ENCODE data around the gene P4HA1.
"Not testable (repeated sequence)": the region's sequence is repeated elsewhere in the genome, so short reads cannot be mapped to it uniquely, and the experiment has no call there.

Gene P4HA1

GRCh38 chr10:73044378-73045285 lies 52.0 kb downstream of the P4HA1 start:
- TF ChIP-seq CTCF (IDR thresholded peaks at IDR 0.05; ENCODE audit: low read depth, low read length): no peak
- peak; percentile 90 to 96 for DNase-seq (ENCODE audit: low read depth in 2 of 2)
- no peak overlapping the region for H3K4me3 ChIP-seq (replicated peaks in 1 of 2; ENCODE audit: low read depth in 2 of 2, low read length in 2 of 2)

- no peak overlapping the region for H3K4me3 ChIP-seq (replicated peaks in 1 of 2; ENCODE audit: low read depth in 2 of 2, low read length in 2 of 2)
- peak; percentile 4 to 16 for DNase-seq (ENCODE audit: low read depth in 2 of 2)
- no peak for TF ChIP-seq CTCF (IDR thresholded peaks at IDR 0.05; ENCODE audit: low read depth, low read length)
Measured at GRCh38 chr10:73043766-73044377, 52.8 kb downstream of the P4HA1 start.

GRCh38 chr10:73043319-73043718 lies 53.3 kb downstream of the P4HA1 start:
- no peak for DNase-seq (ENCODE audit: low read depth in 2 of 2)
- H3K4me3 ChIP-seq (replicated peaks in 1 of 2; ENCODE audit: low read depth in 2 of 2, low read length in 2 of 2): no peak overlapping the region
- TF ChIP-seq CTCF (IDR thresholded peaks at IDR 0.05; ENCODE audit: low read depth, low read length): no peak

GRCh38 chr10:73042130-73042529 lies 54.5 kb downstream of the P4HA1 start:
- TF ChIP-seq CTCF (IDR thresholded peaks at IDR 0.05; ENCODE audit: low read depth, low read length): no peak
- no peak for DNase-seq (ENCODE audit: low read depth in 2 of 2)
- no peak overlapping the region for H3K4me3 ChIP-seq (replicated peaks in 1 of 2; ENCODE audit: low read depth in 2 of 2, low read length in 2 of 2)

- DNase-seq (ENCODE audit: low read depth in 2 of 2): peak; percentile 52 to 86
Measured at GRCh38 chr10:73039635-73040034, 57.0 kb downstream of the P4HA1 start.

GRCh38 chr10:73036285-73036684 lies 60.4 kb downstream of the P4HA1 start:
- not testable (repeated sequence) for H3K4me3 ChIP-seq (replicated peaks in 1 of 2; ENCODE audit: low read depth in 2 of 2, low read length in 2 of 2); DNase-seq (ENCODE audit: low read depth in 2 of 2)

More at GRCh38 chr10:73039635-73040034, 57.0 kb downstream of the P4HA1 start:
- TF ChIP-seq CTCF (IDR thresholded peaks at IDR 0.05; ENCODE audit: low read depth, low read length): no peak
- no peak overlapping the region for H3K4me3 ChIP-seq (replicated peaks in 1 of 2; ENCODE audit: low read depth in 2 of 2, low read length in 2 of 2)

GRCh38 chr10:73032536-73032935 lies 64.1 kb downstream of the P4HA1 start:
- H3K4me3 ChIP-seq (replicated peaks in 1 of 2; ENCODE audit: low read depth in 2 of 2, low read length in 2 of 2): no peak overlapping the region
- TF ChIP-seq CTCF (IDR thresholded peaks at IDR 0.05; ENCODE audit: low read depth, low read length): no peak
- no peak for DNase-seq (ENCODE audit: low read depth in 2 of 2)

GRCh38 chr10:73026623-73027022 lies 70.0 kb downstream of the P4HA1 start:
- not testable (repeated sequence) for DNase-seq (ENCODE audit: low read depth in 2 of 2); H3K4me3 ChIP-seq (replicated peaks in 1 of 2; ENCODE audit: low read depth in 2 of 2, low read length in 2 of 2)

GRCh38 chr10:73023455-73024070 lies 73.1 kb downstream of the P4HA1 start:
- H3K4me3 ChIP-seq (replicated peaks in 1 of 2; ENCODE audit: low read depth in 2 of 2, low read length in 2 of 2); DNase-seq (ENCODE audit: low read depth in 2 of 2): not testable (repeated sequence)

- not testable (repeated sequence) for DNase-seq (ENCODE audit: low read depth in 2 of 2); H3K4me3 ChIP-seq (replicated peaks in 1 of 2; ENCODE audit: low read depth in 2 of 2, low read length in 2 of 2)
Measured at GRCh38 chr10:73022961-73023360, 73.7 kb downstream of the P4HA1 start.
